ENCODE results near the gene VEGFA. TPM values are rescaled to one million over a fixed set of nuclear protein-coding genes. Genes with fewer than 3 reads are reported as not detected.

Gene VEGFA
- total RNA-seq, 1 experiment from 2014 or later: 116 TPM

- H3K27ac ChIP-seq (ENCODE audit: low read depth, low read length, poor library complexity, severe bottlenecking): no peak overlapping the region
- H3K36me3 ChIP-seq (ENCODE audit: insufficient read depth, low read length, poor library complexity, severe bottlenecking): no peaks in the 10 kb centered on the region
- intact Hi-C loops (cut with micrococcal nuclease; ENCODE audit: unreplicated experiment): no loop called here
- no peaks in the 10 kb centered on the region for H3K9me3 ChIP-seq (ENCODE audit: low read depth, low read length, poor library complexity, severe bottlenecking)
- ChIA-PET POLR2A (ENCODE audit: low non-redundant PET) (no interaction called here), CTCF (no interaction called here)
- no TSS peak for BruUV-seq (replicated peaks)
- no peak for DNase-seq (ENCODE audit: low spot score)
- TF ChIP-seq, protein P1, sequence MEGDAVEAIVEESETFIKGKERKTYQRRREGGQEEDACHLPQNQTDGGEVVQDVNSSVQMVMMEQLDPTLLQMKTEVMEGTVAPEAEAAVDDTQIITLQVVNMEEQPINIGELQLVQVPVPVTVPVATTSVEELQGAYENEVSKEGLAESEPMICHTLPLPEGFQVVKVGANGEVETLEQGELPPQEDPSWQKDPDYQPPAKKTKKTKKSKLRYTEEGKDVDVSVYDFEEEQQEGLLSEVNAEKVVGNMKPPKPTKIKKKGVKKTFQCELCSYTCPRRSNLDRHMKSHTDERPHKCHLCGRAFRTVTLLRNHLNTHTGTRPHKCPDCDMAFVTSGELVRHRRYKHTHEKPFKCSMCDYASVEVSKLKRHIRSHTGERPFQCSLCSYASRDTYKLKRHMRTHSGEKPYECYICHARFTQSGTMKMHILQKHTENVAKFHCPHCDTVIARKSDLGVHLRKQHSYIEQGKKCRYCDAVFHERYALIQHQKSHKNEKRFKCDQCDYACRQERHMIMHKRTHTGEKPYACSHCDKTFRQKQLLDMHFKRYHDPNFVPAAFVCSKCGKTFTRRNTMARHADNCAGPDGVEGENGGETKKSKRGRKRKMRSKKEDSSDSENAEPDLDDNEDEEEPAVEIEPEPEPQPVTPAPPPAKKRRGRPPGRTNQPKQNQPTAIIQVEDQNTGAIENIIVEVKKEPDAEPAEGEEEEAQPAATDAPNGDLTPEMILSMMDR (conservative IDR thresholded peaks at IDR 0.05; ENCODE audit: low read depth, low read length): no peak
- TF ChIP-seq EZH2 (IDR thresholded peaks at IDR 0.05; ENCODE audit: borderline replicate concordance, low read depth, low read length, poor library complexity, severe bottlenecking): no peak
- H3K4me3 ChIP-seq (ENCODE audit: low read depth, low read length, poor library complexity, severe bottlenecking): no peak overlapping the region
- no peaks in the 10 kb centered on the region for H3K4me1 ChIP-seq (ENCODE audit: insufficient read depth, low read length, poor library complexity, severe bottlenecking)
- no peaks in the 10 kb centered on the region for H3K27me3 ChIP-seq (replicated peaks; ENCODE audit: insufficient read depth, low read depth, low read length, poor library complexity)
Measured at GRCh38 chr6:43797919-43798318, 27.9 kb downstream of the VEGFA start.

- no peak overlapping the region for H3K4me3 ChIP-seq (ENCODE audit: low read depth, low read length, poor library complexity, severe bottlenecking)
- TF ChIP-seq, protein P1 (conservative IDR thresholded peaks at IDR 0.05; ENCODE audit: low read depth, low read length): no peak
- no peak for TF ChIP-seq EZH2 (IDR thresholded peaks at IDR 0.05; ENCODE audit: borderline replicate concordance, low read depth, low read length, poor library complexity, severe bottlenecking)
- ChIA-PET CTCF (no interaction called here), POLR2A (ENCODE audit: low non-redundant PET) (no interaction called here)
- intact Hi-C loops (cut with micrococcal nuclease; ENCODE audit: unreplicated experiment): no loop called here
- DNase-seq (ENCODE audit: low spot score): no peak
- no peaks in the 10 kb centered on the region for H3K27me3 ChIP-seq (replicated peaks; ENCODE audit: insufficient read depth, low read depth, low read length, poor library complexity)
- no TSS peak for BruUV-seq (replicated peaks)
- no peaks in the 10 kb centered on the region for H3K36me3 ChIP-seq (ENCODE audit: insufficient read depth, low read length, poor library complexity, severe bottlenecking)
- H3K27ac ChIP-seq (ENCODE audit: low read depth, low read length, poor library complexity, severe bottlenecking): no peak overlapping the region
- H3K9me3 ChIP-seq (ENCODE audit: low read depth, low read length, poor library complexity, severe bottlenecking): no peaks in the 10 kb centered on the region
- no peaks in the 10 kb centered on the region for H3K4me1 ChIP-seq (ENCODE audit: insufficient read depth, low read length, poor library complexity, severe bottlenecking)
Measured at GRCh38 chr6:43798688-43799444, 28.9 kb downstream of the VEGFA start.

GRCh38 chr6:43799551-43800297 lies 29.7 kb downstream of the VEGFA start:
- Histone ChIP-seq H3K27me3 (replicated peaks; ENCODE audit: insufficient read depth, low read depth, low read length, poor library complexity) (no peaks in the 10 kb centered on the region), H3K36me3 (ENCODE audit: insufficient read depth, low read length, poor library complexity, severe bottlenecking) (no peaks in the 10 kb centered on the region), H3K4me1 (ENCODE audit: insufficient read depth, low read length, poor library complexity, severe bottlenecking) (no peaks in the 10 kb centered on the region), H3K4me3 (ENCODE audit: low read depth, low read length, poor library complexity, severe bottlenecking) (no peak overlapping the region), H3K9me3 (ENCODE audit: low read depth, low read length, poor library complexity, severe bottlenecking) (no peaks in the 10 kb centered on the region), H3K27ac (ENCODE audit: low read depth, low read length, poor library complexity, severe bottlenecking) (no peak overlapping the region)
- no peak for DNase-seq (ENCODE audit: low spot score)
- no TSS peak for BruUV-seq (replicated peaks)
- POLR2A ChIA-PET (ENCODE audit: low non-redundant PET): no interaction called here
- intact Hi-C loops (cut with micrococcal nuclease; ENCODE audit: unreplicated experiment): no loop called here
- CTCF ChIA-PET: interaction anchor here (0.6 kb wide), 1 partner anchor 423 kb away, joined by 7 read pairs; no protein-coding TSS in a partner anchor
- TF ChIP-seq, protein P1 (conservative IDR thresholded peaks at IDR 0.05; ENCODE audit: low read depth, low read length): no peak

All from A673 (cell line).